HEK293 (cell line): ENCODE results near the gene PLCB1.

ENCODE experiments used
- HOXD13 ChIP-seq: sonication (generic); formaldehyde crosslinking; IDR thresholded peaks from 2 replicates; pipeline ENCODE4 v1.8.0; 2022; ENCODE audit warnings: missing genetic modification reagents, borderline replicate concordance
- YY1 ChIP-seq: fragments of 450-650 bp; formaldehyde crosslinking; IDR thresholded peaks from 2 replicates; pipeline ENCODE4 v1.5.1; 2018; ENCODE audit warnings: missing biosample characterization, missing genetic modification characterization
- ZFP37 ChIP-seq: fragments of 450-650 bp; formaldehyde crosslinking; IDR thresholded peaks from 2 replicates; pipeline ENCODE4 v1.5.1; 2016; ENCODE audit warnings: missing biosample characterization, missing genetic modification characterization
- ZNF133 ChIP-seq: fragments of 450-650 bp; formaldehyde crosslinking; IDR thresholded peaks from 2 replicates; pipeline ENCODE4 v1.5.1; 2016; ENCODE audit warnings: missing biosample characterization, missing genetic modification characterization
- ZNF341 ChIP-seq: fragments of 450-650 bp; formaldehyde crosslinking; IDR thresholded peaks from 2 replicates; pipeline ENCODE4; 2016; ENCODE audit warnings: low read depth, missing biosample characterization, missing genetic modification characterization
- ZNF629 ChIP-seq: fragments of 450-650 bp; formaldehyde crosslinking; IDR thresholded peaks from 2 replicates; pipeline ENCODE4 v1.5.1; 2017; ENCODE audit warnings: missing biosample characterization, missing genetic modification characterization
- ZNF707 ChIP-seq: fragments of 450-650 bp; formaldehyde crosslinking; IDR thresholded peaks from 2 replicates; pipeline ENCODE4 v1.5.1; 2016; ENCODE audit warnings: missing biosample characterization, missing genetic modification characterization
- TF ChIP-seq, protein P1 (sequence below): fragments of 450-650 bp; formaldehyde crosslinking; IDR thresholded peaks from 2 replicates; pipeline ENCODE4 v1.5.1; 2016; ENCODE audit warnings: missing biosample characterization, missing genetic modification characterization
- TF ChIP-seq, protein P2 (sequence below): fragments of 450-650 bp; formaldehyde crosslinking; IDR thresholded peaks from 2 replicates; pipeline ENCODE4 v1.5.1; 2016; ENCODE audit warnings: missing biosample characterization, missing genetic modification characterization

DNA sequence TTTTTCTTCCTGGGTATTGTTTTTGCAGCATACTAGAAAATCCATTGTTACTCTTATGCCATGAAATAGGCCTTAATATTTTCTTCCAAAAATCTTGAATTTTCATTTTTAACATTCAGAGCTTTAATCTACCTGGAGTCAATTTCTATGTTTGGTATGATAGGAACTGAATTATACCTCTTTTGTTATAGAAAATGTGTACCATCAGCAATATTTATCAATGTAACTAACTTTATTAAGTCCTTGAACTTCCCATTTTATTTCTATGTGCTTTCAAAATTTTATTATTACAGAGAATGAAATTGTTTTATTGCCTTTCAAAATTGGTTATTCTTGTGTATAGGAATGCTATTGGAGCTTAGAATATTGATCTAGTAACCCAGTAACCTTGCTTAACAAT is 68.2 kb downstream of the PLCB1 start:
- TF ChIP-seq ZNF707 (tag by site-specific recombination), result no peak
- TF ChIP-seq, protein P1, sequence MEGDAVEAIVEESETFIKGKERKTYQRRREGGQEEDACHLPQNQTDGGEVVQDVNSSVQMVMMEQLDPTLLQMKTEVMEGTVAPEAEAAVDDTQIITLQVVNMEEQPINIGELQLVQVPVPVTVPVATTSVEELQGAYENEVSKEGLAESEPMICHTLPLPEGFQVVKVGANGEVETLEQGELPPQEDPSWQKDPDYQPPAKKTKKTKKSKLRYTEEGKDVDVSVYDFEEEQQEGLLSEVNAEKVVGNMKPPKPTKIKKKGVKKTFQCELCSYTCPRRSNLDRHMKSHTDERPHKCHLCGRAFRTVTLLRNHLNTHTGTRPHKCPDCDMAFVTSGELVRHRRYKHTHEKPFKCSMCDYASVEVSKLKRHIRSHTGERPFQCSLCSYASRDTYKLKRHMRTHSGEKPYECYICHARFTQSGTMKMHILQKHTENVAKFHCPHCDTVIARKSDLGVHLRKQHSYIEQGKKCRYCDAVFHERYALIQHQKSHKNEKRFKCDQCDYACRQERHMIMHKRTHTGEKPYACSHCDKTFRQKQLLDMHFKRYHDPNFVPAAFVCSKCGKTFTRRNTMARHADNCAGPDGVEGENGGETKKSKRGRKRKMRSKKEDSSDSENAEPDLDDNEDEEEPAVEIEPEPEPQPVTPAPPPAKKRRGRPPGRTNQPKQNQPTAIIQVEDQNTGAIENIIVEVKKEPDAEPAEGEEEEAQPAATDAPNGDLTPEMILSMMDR, result no peak
- no peak for TF ChIP-seq HOXD13 (CRISPR knock-in tag)
- no peak for TF ChIP-seq ZFP37 (tag by site-specific recombination)
- TF ChIP-seq ZNF133, result no peak
- no peak for TF ChIP-seq ZNF629 (tag by site-specific recombination)
- TF ChIP-seq ZNF341 (tag by site-specific recombination), result no peak
- TF ChIP-seq, protein P2, sequence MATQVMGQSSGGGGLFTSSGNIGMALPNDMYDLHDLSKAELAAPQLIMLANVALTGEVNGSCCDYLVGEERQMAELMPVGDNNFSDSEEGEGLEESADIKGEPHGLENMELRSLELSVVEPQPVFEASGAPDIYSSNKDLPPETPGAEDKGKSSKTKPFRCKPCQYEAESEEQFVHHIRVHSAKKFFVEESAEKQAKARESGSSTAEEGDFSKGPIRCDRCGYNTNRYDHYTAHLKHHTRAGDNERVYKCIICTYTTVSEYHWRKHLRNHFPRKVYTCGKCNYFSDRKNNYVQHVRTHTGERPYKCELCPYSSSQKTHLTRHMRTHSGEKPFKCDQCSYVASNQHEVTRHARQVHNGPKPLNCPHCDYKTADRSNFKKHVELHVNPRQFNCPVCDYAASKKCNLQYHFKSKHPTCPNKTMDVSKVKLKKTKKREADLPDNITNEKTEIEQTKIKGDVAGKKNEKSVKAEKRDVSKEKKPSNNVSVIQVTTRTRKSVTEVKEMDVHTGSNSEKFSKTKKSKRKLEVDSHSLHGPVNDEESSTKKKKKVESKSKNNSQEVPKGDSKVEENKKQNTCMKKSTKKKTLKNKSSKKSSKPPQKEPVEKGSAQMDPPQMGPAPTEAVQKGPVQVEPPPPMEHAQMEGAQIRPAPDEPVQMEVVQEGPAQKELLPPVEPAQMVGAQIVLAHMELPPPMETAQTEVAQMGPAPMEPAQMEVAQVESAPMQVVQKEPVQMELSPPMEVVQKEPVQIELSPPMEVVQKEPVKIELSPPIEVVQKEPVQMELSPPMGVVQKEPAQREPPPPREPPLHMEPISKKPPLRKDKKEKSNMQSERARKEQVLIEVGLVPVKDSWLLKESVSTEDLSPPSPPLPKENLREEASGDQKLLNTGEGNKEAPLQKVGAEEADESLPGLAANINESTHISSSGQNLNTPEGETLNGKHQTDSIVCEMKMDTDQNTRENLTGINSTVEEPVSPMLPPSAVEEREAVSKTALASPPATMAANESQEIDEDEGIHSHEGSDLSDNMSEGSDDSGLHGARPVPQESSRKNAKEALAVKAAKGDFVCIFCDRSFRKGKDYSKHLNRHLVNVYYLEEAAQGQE, result no peak
- no peak for TF ChIP-seq YY1 (tag by site-specific recombination)
